Bronchial epithelial cell (primary cell): Measurements from ENCODE around the gene JMJD7. TPM values are rescaled to one million over a fixed set of nuclear protein-coding genes. Genes with fewer than 3 reads are reported as not detected.
A peak's percentile ranks its signal among the peaks of the same experiment; 100 is the strongest.

ENCODE experiments used
- DNase-seq: peaks from one replicate; pipeline ENCODE4 v3.0.0-alpha.2; 2010; ENCODE audit warnings: low read depth
- FAIRE-seq: peaks from 2 replicates; lab custom pipeline; 2011; peaks lifted over from hg19 to GRCh38; lab: Jason Lieb, UNC
- H3K27me3 ChIP-seq: 2 replicates; pipeline ENCODE4 v1.5.1; 2011; ENCODE audit warnings: low read length; ENCODE audit not compliant: control insufficient read depth, insufficient read depth
- H3K36me3 ChIP-seq: 2 replicates; pipeline ENCODE4 v1.5.1; 2011; ENCODE audit warnings: low read length; ENCODE audit not compliant: control insufficient read depth, insufficient read depth
- H3K4me3 ChIP-seq: 2 replicates; pipeline ENCODE4 v1.5.1; 2011; ENCODE audit warnings: mild to moderate bottlenecking, low read depth, low read length, control low read depth
- CTCF ChIP-seq: IDR thresholded peaks from 2 replicates; pipeline ENCODE4 v1.5.1; 2011; ENCODE audit warnings: mild to moderate bottlenecking, moderate library complexity, low read length, control low read depth, inconsistent platforms; ENCODE audit not compliant: insufficient read depth, severe bottlenecking
- total RNA-seq: library from RNA; depleted of rRNA; stranded (reverse); fragments of >200 nt; gene quantifications from 2 replicates; pipeline ENCODE4 v1.2.1, GENCODE V29; 2014

JMJD7 gene
- total RNA-seq, 1 donor from 2014 or later = 22.9 TPM

GRCh38 chr15:41809121-41809520 is 18.8 kb upstream of the JMJD7 start:
- DNase-seq (no peak), FAIRE-seq (no peak)
- TF ChIP-seq CTCF = no peak
- Histone ChIP-seq H3K4me3 (no peak overlapping the region), H3K27me3 (no peaks in the 10 kb centered on the region), H3K36me3 (peaks cover 23% of the 10 kb centered on the region)

- Histone ChIP-seq H3K4me3 (no peak overlapping the region), H3K36me3 (peaks cover 27% of the 10 kb centered on the region), H3K27me3 (no peaks in the 10 kb centered on the region)
- DNase-seq (no peak), FAIRE-seq (no peak)
- no peak for TF ChIP-seq CTCF
Measured at GRCh38 chr15:41809526-41810220, 18.2 kb upstream of the JMJD7 start.

- DNase-seq (no peak), FAIRE-seq (no peak)
- Histone ChIP-seq H3K4me3 (no peak overlapping the region), H3K36me3 (peaks cover 36% of the 10 kb centered on the region), H3K27me3 (no peaks in the 10 kb centered on the region)
- no peak for TF ChIP-seq CTCF
Measured at GRCh38 chr15:41810651-41811431, 17.1 kb upstream of the JMJD7 start.

GRCh38 chr15:41811432-41812195 is 16.3 kb upstream of the JMJD7 start:
- Histone ChIP-seq H3K4me3 (no peak overlapping the region), H3K36me3 (peaks cover 39% of the 10 kb centered on the region), H3K27me3 (no peaks in the 10 kb centered on the region)
- TF ChIP-seq CTCF = peak; percentile 91
- peak; percentile 66 for DNase-seq
- FAIRE-seq = peak; percentile 93

- no peak for FAIRE-seq
- no peaks in the 10 kb centered on the region for H3K27me3 ChIP-seq
- TF ChIP-seq CTCF = no peak
- no peak for DNase-seq
- H3K4me3 ChIP-seq = no peak overlapping the region
- peaks cover 49% of the 10 kb centered on the region for H3K36me3 ChIP-seq
Measured at GRCh38 chr15:41812820-41813375, 15.0 kb upstream of the JMJD7 start.
